GM18861 (cell line): ENCODE measurements around the gene TSC22D3.
A peak's percentile ranks its signal among the peaks of the same experiment; 100 is the strongest.
"Not testable (repeated sequence)": the region's sequence is repeated elsewhere in the genome, so short reads cannot be mapped to it uniquely, and the experiment has no call there.

Experiments used
- ATAC-seq: cut with Tn5 transposase; IDR thresholded peaks from one replicate; pipeline ENCODE4 v1.9.1; 2021; ENCODE audit not compliant: unreplicated experiment

Gene TSC22D3

GRCh38 chrX:107712231-107713202 lies 63.1 kb downstream of the TSC22D3 start:
- ATAC-seq: no peak

- no peak for ATAC-seq
These were observed 63.9 kb downstream of the TSC22D3 start for GRCh38 chrX:107711521-107712181.

GRCh38 chrX:107710617-107711391 lies 64.8 kb downstream of the TSC22D3 start:
- peak; percentile 89 for ATAC-seq

DNA sequence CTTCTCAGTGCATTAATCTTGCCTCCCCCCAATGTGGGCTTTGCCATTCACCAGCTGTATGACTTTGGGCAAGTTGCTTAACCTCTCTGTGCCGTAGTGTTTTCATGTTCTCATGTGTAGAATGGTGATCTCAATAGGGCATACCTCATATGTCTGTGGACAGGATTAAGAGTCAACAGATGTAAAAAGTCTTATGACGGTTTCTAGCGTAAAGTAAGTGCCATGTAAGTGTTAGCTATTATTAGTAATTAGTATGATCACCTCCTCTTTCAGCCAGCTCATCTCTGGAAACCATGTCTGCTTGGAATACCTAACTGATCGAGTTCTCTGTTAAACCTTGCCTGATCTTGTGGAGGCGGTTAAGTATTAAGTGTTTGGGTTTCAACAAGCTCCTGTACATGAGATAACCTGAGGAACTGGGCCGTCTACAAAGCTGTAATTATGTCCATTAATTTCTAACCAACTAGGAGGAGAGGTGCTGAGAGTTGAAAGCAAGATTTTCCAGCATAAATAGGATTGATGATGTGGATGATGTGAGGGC lies 66.3 kb downstream of the TSC22D3 start:
- ATAC-seq: peak; percentile 43

GRCh38 chrX:107708762-107709161 lies 66.8 kb downstream of the TSC22D3 start:
- ATAC-seq: no peak

DNA sequence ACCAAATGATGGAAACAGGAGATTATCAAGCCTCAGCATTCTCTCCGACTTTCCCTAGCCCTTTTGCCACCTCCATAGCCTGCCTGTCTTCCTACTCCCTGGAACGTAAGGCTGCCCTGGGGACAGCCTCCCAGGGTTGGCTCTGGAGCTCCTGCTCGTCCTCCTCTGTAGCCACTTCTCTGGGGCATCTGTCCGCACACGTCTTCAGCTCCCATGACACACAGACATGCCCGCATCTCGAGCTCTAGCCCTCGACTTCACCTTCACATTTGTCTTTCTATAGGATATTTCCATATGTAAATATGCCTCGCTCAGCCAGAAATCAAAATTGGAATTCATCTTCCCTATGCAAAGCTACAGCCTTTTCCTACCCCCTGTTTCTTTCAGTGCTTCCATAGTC lies 67.7 kb downstream of the TSC22D3 start:
- ATAC-seq: no peak

DNA sequence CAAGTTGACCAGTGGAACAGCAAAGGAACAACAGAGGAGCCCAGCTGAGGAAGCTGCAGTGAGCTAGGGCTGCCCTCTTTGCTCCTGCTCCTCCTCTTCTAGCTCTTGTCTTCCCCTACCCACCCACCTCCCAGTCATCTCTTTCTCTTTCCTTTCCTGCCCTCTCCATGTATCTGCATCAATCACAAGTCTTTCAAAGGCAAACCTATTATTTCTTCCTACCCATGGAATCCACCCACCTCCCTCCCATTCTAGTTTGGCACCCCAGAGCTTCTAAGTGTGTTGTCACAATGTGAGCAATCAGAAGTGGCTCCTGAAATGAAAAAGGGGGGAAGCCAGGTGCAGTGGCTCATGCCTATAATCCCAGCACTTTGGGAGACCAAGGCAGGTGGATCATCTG lies 69.3 kb downstream of the TSC22D3 start:
- no peak for ATAC-seq

DNA sequence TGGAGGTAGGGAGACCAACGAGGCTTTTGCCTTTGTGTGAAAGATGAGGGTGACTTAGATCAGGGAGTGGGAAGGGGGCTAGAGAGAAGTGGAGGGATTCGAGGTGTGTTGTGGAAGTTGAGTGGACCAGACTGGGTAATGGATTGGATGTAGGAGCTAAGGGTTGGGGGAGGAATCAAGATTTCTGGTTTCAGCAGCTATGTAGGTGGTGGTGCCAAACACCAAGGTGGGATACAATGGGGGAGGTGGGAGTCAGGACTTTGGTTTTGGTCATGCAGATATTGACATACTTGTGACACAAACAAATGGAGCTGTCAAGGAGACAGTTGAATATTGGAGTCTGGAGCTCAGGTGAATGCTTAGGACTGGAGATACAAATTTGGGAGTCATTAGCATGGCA lies 71.0 kb downstream of the TSC22D3 start:
- ATAC-seq: no peak

DNA sequence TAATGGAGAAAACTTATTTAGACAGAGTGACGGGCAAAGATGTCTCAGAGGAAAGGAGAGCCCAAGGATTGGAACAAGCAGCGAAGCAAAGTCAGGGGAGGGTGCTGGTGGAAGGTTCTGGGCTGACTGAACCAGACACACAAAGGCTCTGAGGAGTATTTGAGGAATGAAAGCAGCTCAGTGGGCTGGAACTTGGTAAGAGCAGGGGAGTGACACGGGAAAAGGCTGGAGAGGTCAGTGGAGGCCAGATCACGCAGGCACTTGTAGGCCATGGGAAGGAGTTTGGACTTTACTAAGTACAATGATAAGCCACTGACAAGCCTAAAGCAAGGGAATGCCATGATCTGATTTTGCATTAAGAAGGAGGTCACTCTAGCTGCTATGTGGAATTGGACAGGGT lies 71.4 kb downstream of the TSC22D3 start:
- no peak for ATAC-seq

- peak; percentile 77 for ATAC-seq
These were observed 74.0 kb downstream of the TSC22D3 start for GRCh38 chrX:107701493-107702121.

DNA sequence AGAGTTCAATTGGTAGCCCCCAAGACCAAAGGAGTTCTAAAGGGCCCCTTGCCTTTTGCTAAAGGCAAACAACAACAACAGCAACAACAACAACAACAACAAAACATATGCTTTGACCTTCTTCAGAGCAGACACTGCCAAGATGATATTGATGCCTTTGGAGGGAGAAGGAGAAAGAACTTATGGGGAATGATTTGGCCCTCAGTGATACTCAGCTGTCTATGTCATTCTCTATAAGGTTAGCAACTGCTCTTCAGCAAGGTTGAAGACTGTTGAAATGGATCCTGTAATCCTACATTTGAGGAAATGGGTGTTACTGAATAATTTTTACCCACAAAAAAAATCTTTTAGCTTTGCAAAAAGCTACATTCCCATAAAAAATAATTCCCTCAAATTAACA lies 74.8 kb downstream of the TSC22D3 start:
- ATAC-seq: no peak

- ATAC-seq: no peak
These were observed 75.2 kb downstream of the TSC22D3 start for GRCh38 chrX:107700317-107700774.

DNA sequence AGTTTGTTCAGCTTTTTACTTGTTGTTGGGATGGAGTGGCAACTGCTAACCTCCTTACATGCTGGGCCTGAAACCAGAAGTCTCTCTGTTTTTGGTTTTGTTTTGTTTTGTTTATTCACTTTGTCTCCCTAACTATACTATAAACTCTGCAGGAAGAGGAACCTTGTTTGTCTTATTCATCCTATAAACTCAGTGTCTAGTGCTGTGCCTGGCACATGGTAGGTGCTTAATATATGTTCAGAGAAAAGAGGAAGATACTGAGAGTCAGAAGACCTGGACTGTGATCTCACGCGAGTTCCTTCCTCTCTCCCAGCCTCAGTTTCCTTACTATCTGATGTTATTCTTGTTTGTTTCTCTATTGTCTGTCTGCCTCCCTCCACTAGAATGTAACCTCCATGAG lies 76.0 kb downstream of the TSC22D3 start:
- ATAC-seq: no peak

- no peak for ATAC-seq
These were observed 84.6 kb downstream of the TSC22D3 start for GRCh38 chrX:107691024-107691448.

DNA sequence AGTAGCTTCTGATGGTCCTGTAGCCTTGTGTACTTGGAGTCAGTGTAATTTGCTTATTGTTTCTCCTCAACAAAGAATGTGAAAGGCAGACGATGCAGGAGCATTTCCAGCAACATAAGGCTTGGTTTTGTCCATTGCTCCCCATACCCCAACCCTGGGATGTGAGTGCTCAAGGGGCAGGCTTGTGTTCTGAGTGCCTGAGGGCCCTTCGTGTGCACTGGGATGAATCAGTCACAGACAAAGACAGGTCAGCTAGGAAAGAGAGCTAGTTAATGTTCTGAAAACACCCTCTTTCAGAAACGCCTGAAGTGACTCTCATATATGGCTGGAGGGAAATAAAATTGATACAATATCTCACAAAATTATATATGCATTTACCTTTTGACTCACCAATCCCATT lies 88.1 kb downstream of the TSC22D3 start:
- no peak for ATAC-seq

DNA sequence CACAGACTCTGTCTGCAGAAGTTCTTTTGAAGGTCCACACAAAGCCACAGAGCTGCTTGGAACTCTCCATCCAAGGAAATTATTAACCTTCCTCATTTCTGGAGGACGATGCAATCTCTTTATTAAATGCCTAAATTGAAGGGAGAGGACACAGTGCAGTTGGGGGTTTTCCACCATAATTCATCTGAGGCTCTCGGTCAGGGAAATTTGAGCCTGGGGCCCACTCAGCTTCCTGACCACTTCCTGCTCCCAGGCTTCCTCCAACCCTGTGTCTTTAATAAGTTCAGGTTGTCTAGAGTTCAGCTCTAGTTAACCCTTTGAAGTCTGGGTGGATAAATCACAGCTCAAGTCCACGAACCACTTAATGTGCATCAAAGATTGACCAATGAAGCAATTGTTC lies 88.8 kb downstream of the TSC22D3 start:
- ATAC-seq: no peak

- no peak for ATAC-seq
These were observed 89.6 kb downstream of the TSC22D3 start for GRCh38 chrX:107686026-107686425.

GRCh38 chrX:107685586-107685985 lies 90.0 kb downstream of the TSC22D3 start:
- not testable (repeated sequence) for ATAC-seq

DNA sequence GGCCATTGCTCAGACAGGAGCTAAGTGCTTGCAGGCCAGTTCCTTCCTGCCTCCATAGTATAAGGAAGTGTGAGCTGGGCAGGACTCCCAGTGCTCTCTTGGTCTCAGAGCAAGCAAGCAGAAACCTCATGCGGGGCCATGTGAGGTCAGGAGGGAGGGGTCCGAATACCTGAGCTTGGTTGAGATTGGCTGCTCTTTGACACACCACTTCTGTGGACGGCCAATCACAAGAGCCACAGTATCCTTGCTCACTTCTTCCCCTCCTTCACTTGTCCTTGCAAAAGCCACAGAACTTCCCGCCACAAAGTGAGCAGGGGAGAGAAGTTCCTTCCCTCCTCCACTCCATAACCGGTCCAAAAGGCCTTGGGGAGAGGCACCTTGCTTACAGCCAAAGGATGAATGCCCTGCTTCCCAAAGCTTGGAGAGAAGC lies 90.6 kb downstream of the TSC22D3 start:
- peak; percentile 91 for ATAC-seq

DNA sequence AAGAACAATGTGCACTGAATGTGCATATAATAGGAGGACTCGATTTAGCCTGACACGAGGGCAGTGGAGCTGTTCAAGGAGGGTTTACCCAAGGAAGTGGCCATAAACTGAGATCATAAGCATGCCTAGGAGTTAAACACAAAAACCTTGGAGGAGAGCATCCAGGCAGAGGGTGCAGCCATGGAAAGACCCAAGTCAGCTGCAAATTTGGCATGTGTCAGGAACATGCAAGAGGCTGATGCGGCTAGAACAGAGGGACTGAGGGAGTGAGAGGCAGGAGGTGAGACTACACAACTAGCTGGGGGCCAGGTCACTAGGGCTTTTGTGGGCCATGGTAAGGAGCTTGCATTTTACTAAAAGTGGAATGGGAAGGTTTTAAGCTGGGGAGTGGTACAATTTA lies 91.7 kb downstream of the TSC22D3 start:
- no peak for ATAC-seq
